NCI-H446 treated with DMSO at 0.1 percent for 48 hours (cell line): ENCODE measurements around the gene C1orf105.
A peak's percentile ranks its signal among the peaks of the same experiment; 100 is the strongest.

Experiments used
- DNase-seq: peaks from one replicate; lab custom pipeline; 2025; lab: John Stamatoyannopoulos, UW

C1orf105 gene

DNA sequence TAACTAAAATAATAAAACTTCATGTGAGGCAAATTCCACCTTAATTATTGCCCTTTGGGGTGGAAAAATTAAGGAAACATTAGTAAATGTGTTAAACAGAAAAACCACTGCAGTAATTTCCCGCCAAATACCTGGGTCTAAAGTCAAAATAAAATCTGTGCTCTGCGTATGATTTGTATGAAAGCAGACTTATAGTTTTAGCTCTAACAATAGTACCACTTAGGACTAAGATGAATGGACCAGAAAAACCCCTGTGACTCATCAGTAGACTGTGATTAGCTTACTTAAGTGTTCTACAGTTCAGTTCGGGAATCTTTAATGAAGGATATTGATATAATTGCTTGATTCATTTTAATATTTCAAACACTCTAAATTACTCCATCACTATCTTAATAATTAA lies 23.3 kb upstream of the C1orf105 start:
- DNase-seq: peak; percentile 7

DNA sequence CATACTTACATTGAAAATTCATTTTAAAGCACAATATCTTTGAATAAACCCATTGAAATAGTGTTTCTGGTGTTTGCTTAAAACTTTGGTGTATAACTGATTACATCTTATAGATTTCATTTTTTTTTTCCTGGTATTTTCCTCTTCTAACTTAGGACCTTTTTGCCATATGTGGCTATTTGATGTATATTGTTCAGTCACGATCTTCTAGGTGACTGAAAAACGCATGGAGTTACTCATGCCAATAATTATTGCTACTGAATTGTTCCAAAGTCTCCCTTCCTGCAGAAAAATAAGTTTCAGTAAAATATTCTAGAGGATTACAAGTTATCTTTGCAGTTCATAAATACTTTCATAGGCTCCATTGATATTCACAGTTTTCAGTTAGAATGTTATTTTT lies 22.9 kb upstream of the C1orf105 start:
- no peak for DNase-seq

DNA sequence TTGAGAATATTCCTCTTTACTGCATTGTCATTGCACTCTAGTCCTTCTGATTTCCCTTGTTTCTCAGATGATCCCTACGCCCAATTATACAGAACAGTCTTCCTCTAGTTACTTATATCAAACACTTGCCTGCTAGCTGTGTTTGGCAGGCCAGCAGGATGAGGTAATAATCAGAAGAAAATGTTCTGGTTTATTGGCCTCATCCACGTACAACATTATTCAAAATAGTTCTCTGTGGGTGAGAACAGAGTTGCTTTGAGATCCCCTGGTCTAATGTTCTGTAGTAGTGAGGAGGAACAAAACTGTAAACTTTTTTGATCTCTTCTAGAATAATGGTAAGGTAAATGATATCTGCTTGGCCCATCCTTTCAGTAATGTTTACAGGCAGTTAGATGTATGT lies 22.3 kb upstream of the C1orf105 start:
- DNase-seq: peak; percentile 62

DNA sequence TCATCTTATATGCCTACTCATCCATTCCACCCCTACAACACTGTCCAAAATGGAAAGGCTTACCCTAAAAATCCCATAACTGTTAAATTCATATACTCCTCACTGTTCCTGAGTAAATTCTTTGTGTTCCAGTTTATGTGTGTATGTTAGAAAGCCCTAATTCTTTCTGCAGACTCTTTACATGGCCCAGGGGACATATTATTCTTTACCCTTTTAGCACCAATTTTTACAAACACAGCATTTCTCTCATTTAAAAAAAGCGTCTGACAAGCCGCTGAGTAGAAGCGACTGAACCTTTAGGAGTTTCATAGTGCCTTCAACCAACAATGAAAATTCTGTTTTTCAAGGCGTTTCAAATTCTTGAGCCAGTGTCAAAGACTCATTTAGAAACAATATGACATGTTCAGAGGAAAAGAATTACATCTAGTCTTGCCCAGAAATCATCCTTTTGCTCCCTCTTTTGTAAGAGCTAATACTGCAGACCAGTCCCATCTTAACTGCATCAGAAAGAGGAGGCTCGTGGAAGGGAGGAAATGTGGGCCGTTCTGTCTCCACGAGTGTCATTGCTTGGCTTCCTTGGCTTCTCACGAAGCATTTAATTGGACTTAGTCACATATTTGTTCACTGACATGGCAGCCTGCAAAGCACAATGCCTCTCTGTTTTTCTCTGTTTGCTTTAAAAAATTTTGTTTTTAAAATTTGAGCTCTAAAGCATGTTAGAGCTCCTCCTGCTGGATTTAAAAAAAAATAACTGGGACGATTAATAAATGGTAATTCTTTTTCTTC lies 21.3 kb upstream of the C1orf105 start:
- peak; percentile 91 for DNase-seq

DNA sequence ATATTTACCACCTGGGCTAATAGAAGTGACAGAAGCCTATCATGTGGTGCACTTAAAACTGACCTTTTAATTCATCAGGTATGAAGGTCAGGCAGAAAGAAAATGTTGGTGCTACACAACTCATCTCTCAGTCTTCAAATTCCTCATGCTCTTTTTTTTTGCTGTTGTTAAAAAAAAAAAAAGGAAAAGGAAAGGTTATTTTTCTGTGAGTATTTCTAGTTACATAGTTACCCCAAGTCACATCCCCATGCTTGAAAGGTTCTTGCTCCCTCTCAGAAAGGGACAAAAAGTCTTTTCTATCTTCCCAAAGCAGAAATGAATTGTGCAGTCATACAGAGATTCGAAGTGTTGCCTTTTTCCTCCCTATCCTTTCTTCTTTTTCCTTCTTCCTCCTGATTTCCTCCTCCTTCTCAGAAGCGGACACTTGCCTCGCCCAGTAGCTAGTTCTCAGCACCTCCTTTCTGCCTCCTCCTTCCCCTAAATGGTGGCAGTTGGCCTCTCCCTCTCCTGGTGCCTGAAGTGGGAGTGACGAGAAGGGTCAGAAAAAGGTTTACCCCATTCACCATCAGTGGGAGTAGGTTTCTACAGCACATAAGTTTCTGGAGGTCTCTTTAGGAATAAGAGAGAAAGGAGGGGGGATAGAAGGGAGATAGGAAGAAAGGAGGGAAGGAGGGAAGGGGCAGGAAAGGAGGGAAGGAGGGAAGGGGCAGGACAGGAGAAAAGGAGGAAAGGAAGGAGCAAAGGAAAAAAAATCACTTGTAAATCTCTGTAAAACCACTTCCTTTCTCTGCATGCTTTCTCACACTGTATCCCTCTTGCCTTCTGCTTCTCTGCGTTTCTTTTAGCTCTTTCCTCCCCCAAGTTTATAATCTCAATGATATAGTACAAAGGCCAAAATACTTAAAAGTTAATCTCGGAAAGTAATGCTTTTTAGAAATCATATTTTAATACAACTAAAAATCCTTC lies 20.4 kb upstream of the C1orf105 start:
- DNase-seq: no peak

DNA sequence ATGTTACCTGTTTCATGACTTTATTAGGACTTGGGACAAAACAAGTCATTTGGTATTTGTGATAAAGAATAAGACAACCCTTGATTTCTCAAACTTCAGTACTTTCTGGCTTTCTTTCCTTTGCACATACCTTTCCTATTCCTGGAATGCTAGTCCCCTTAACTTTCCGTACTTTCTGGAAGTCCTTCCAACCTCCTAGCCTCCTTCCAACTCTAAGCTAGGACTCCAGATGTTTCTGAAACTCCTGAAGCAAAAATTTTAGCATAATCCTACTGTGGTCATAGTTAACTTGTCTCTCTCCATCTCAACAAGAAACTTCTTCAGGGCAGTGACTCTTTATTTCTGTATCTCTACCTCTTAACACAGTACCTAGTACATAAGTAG lies 19.8 kb upstream of the C1orf105 start:
- DNase-seq: no peak

DNA sequence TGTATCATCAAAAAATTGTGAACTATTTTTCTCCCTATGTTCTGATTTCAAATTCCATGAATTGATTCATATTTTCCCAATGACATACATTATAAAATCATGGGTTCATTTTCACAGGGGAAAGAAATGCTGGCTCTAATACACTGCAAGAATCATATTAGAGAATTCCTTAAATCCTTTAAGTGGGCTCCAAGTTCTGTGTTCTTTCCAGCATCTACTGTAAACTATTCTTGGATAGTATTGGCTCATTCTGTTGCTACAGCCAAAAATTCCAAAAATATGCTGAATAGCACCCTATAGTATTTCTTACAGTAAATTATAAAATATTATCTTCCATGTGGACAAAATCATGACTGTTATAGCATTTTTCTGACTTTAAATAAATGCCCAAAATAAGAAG lies 19.0 kb upstream of the C1orf105 start:
- DNase-seq: no peak

DNA sequence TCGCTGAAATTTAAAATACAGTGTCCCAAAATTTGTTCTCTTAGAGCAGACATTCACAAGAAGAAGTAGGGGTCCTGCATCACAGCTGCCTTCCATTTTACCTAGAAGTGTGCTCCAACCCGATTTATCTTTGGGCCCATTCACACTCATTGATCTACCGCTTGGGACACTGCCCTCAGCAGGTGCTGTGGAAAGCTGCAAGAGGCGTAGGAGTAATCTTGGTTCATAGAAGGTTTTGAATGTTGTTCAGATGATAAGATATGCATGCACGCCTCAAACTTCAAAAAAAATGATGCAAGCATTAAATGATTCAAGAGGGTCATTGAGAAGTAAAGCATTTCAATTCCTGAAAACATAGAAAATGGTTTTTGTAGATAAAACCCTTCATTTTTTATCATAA lies 18.6 kb upstream of the C1orf105 start:
- DNase-seq: no peak

DNA sequence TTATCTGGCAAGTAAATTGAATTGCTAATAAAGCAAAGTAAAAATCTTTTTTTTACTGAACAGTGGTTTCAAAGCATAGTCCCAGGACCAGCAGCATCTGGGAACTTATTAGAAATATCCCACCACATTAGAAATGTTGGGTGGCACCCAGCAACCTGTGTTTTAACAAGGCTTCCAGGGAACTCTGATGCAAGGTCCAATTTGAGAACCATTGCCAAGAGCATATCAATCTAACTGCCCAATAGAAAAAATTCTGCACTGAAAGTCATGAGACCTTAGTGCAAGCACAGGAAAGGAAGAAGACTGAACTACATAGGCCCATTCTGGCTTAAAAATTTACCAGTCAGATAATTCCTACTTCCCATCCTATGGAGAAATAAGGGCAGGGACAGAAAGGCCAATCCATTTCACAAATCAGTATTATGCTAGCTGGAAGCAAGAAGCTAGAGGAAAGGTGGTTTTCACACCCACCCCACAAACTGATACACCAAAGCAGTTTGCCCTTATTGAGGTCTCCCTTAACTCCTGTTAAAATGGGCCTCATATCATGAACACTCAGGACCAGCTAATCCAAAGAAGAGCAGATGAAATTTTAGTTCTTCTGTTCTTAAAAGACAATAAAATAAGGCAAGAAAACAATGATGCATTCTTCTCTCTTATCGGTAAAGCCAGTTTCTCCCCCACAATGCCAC lies 17.5 kb upstream of the C1orf105 start:
- no peak for DNase-seq

DNA sequence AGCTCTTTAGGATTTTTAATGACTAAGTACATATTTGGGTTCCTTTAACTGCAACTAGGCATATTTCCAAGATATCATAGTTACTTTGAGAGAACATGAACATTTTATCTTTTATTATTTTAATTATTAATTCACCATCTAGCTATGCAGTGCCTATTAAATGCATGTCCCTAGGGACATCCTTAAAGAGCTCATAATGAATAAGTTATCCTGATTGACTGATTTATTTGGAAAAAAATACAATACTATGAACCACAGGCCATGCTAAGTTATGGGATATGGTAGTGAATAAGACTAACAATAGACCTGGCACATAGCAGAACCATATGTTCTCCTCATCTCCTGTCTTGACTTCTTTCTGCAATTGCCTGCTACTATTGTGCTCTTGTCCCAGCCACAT lies 16.4 kb upstream of the C1orf105 start:
- DNase-seq: peak; percentile 70

DNA sequence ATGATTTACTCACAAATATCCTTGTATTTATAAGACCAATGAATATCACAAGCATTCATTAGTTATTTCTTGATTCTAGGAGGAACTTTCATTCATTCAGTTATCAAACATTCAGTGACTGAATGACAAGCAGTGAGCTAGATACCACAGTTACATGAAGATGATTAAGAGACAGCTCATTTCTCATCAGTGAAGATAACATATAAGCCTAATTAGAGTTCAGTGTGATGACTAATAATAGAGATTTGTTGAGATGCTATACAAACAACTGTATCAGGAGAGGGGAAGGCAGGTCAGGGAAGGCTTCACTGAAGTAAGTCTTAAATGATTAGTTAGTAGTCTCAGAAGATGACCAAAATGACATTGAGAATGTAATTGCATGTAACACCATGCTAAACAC lies 14.6 kb upstream of the C1orf105 start:
- DNase-seq: no peak

DNA sequence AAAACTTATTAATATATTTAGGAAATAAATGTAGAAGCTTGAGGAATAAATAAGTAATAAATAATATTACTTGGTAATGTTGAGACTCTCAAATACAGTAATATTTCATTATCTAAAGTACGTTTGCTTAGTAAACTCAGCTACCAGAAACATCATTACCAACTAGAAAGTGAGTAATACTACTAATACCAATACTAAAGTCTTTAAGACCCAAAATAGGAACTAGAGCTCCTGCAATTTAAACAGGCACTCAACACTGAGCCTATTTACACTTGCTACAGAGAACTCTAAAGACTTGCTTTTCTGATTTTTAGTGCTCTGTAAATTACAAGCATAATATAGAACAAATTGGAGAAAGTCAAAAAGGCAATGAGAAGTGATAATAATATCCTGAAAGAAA lies 13.5 kb upstream of the C1orf105 start:
- no peak for DNase-seq

DNA sequence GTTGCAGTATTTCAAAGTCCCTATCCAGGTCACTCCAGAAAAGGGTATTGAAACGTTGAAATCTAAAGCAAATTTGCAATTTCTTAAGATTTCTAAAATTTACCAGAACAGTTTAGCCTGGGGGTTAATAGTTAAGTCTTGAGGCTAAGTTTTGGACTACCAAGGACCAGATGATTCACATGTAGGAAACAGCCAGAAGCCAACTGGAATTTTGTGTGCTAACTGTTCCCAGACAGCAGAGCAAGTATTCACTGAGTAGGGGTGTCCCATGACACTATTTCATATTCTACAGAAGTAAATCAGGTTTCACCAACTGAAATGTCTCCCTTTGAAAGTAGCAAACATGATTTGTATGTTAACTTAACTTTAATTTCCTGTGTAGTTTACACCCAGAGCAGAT lies 11.5 kb upstream of the C1orf105 start:
- DNase-seq: no peak

DNA sequence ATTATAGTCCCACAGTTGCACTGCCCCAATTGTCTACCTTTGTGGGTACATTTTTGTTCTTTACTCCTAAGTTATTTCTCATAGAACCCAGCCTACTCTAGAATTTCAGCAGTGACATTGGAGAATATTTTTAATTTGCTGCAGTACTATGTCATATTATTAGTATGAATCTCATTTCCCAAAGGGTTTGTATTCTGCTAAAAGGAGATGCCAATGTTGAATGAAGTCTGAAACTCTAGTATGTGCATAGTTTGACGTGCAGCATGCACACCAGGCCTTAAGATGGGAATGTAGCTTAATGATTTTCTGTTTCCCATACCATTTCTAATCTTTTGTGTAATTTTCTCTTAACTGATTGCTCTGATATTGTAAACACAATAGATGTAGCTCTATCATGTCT lies 10.5 kb upstream of the C1orf105 start:
- DNase-seq: no peak

DNA sequence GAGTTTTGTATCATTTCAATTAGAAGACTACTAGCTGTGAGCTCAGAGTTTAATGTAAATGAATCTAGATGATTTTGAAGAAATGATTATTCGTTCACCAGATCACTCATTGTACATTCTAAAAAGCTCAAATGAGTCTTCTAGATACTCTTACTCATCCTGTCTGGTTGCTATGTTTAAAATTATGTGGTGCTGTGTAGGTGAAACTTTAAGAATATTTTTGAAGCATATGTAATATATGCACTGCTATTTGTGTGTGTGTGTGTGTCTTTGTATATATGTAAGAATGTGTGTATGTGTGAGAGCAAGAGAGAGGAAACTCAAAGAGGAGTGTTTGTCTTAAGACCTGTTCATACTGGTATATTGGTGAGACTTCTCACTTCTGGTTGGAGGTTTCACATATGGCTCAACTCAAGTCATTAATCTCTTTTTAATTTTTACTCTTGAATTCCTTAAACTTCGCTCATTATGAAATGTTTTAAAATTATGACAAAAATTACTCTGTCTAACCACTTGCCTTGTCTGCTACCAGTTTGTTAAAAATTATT lies 8.6 kb upstream of the C1orf105 start:
- no peak for DNase-seq

DNA sequence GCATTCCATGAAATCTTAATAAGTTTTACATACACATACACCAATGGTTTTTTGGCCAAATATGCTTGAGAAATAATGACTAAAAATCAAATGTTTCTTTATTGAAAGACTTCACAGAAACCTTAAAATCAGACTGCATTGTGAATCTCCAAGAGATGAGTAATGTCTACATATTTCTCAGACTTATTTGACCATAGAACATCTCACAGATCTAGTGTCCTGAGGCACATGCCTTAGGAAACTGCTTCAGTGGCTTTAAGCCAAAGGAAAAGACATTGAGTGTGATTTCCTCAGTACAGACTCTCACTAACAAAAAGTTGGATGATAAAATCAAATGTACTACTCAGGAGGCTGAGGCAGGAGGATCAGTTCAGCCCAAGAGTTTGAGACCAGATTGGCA lies 6.2 kb upstream of the C1orf105 start:
- DNase-seq: no peak

DNA sequence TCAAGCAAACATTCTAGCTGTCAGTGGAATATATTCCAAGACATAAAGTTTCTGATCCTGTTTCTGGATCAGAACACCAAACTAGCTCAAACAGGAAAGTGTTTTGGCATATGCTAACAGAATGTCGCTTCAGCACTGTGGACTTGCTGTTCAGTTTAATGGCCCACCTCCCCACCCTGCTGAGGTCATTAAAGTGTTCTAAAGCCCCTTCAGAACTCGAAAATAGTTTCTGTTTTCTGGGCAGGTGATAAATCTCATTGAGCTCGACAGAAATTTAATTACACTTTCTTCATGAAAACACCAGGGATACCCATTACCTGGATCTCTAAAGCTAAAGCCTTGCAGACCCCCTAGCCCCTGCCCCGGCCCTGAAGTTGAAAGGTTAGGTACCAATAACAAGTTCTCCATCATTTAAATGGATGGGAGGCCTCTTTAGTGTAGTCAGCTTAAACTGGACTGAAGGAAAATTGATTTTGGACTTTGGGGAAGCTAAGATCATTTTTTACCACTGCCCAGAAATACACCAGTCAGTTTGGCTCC lies 3.9 kb upstream of the C1orf105 start:
- no peak for DNase-seq

DNA sequence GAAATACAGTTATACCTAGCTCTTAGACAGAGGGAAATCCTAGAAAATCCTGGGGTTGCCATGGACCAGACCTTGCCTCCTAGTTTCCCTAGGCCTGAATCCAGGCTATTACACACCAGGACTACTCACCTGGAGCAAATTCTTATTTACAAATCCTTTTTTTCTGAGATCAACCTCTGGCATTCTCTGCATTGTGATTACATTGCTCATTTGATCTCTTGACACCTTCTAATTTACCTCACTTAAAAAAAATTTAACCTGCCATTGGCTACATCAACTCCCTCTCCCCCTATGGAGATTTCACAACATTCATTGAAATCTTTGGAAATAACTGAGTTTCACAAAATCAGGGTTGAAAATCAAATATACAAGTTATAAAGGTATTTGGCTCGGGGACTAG lies 2.9 kb upstream of the C1orf105 start:
- DNase-seq: no peak

DNA sequence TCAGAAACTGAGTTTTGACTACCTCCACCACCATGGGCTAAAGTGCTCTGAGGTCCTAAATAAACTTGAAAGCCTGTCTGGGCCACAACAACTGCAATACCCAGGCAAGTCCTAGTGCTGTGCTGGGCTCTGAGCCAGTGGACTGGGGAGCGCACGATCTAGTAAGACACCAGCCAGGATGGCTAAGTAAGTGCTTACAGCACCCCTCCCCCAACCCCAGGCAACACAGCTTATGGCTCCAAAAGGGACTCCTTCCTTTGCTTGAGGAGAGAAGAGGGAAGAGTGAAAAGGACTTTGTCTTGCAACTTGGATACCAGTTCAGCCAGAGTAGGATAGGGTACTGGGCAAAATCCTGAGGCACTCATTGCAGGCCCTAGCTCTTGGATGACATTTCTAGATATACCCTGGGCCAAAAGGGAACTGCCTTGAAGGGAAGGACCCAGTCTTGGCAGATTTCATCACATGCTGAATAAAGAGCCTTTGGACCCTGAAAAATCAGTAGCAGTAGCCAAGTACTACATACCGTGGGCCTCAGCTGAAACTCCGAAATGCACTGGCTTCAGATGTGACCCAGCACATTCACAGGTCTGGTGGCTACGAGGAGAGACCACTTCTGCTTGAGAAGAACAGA lies 1.6 kb downstream of the C1orf105 start:
- DNase-seq: peak; percentile 81

DNA sequence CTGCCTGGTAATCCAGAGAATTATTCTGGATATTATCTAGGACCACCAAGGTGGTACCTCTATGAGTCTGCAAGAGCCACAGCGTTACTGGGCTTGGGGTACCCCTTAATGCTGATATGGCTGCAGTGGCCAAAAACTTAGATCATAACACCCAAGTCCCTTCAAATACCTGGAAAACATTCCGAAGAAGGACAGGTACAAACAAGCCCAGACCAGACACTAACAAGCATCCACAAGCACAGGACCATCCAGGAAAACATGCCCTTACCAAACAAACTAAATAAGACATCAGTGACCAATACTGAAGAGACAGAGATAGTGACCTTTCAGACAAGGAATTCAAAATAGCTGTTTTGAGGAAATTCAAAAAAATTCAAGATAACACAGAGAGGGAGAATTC lies 2.9 kb downstream of the C1orf105 start:
- DNase-seq: no peak

DNA sequence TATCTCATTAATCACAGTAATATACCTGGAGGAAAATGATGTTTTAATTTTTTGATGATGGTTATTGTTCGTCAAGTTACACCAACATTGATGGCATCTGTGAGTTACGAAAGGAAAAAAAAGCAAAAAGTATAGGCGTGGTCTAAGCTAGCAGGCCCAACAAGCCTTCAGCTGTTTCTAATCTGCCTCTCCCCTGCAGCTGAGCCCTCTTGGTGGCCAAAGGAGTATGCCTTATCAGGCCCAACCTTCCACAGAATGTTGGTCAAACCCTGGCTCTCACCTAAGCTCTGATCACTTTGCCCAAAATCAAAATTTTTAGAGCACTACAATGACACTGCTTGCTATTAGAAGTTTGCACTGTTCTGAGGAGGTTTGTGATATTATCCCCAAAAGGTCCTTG lies 4.9 kb downstream of the C1orf105 start:
- DNase-seq: no peak

DNA sequence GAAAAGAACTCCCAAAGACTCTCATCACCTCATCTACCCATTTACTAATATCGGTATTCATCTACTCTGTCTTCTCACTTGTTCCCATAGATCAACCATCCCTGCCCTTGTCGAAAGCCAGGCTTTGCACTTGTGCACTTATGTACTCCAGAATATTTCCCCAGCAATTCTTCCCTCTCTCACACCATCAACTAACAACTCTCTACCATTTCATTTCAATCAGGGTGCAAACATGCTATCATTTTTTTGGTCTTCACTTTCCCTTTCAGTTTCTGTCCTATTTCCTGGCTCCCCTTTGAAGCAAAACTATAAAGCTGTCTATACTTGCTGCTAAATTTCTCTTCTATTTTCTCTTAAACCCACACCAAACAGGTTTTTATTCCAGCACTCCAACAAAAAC lies 6.7 kb downstream of the C1orf105 start:
- no peak for DNase-seq
